Activated CD8-positive, alpha-beta memory T cell treated with anti-CD3 and anti-CD28 coated beads for 48 hours (primary cell): ENCODE results near the gene MYLK2.

Source experiments
- DNase-seq, 3 experiments: peaks; one replicate each; pipeline ENCODE4 v3.0.0-alpha.2; 2020; ENCODE audit warnings: low read depth in 2 of 3, low spot score in 2 of 3

The MYLK2 gene

GRCh38 chr20:31870726-31871617, 51.8 kb downstream of the MYLK2 start:
- no peak for DNase-seq

GRCh38 chr20:31871618-31871954, 52.4 kb downstream of the MYLK2 start:
- no peak for DNase-seq

- no peak for DNase-seq
These were observed 53.2 kb downstream of the MYLK2 start for GRCh38 chr20:31872406-31872805.

- no peak for DNase-seq
These were observed 56.5 kb downstream of the MYLK2 start for GRCh38 chr20:31875671-31876070.

- DNase-seq, result no peak
These were observed 58.5 kb downstream of the MYLK2 start for GRCh38 chr20:31877684-31878083.

GRCh38 chr20:31879143-31879987, 60.2 kb downstream of the MYLK2 start:
- DNase-seq, result peak; percentile 55 to 72 (median 60)

- DNase-seq, result no peak
These were observed 62.8 kb downstream of the MYLK2 start for GRCh38 chr20:31881945-31882344.

- no peak for DNase-seq
These were observed 64.7 kb downstream of the MYLK2 start for GRCh38 chr20:31883829-31884228.
